LHCN-M2 (cell line): ENCODE data around the gene PPP1R3D. TPM values are rescaled to one million over a fixed set of nuclear protein-coding genes. Genes with fewer than 3 reads are reported as not detected.
"Not testable (repeated sequence)": the region's sequence is repeated elsewhere in the genome, so short reads cannot be mapped to it uniquely, and the experiment has no call there.

Experiments
- DNase-seq: peaks from one replicate; pipeline ENCODE4 v3.0.0-alpha.2; 2012; ENCODE audit warnings: low read depth
- polyA plus RNA-seq: library from polyadenylated mRNA; unstranded; fragments of >200 nt; gene quantifications from one replicate; pipeline ENCODE4 v1.2.1, GENCODE V29; 2012; ENCODE audit warnings: missing spikeins
- total RNA-seq: library from RNA; depleted of rRNA; stranded (reverse); fragments of >200 nt; gene quantifications from 2 replicates; pipeline ENCODE4 v1.2.3, GENCODE V29; 2014; rRNA removed

Gene PPP1R3D
- total RNA-seq, result 4.3 and 6.3 TPM in 2 replicates
- polyA plus RNA-seq, result 3.1 TPM

DNA sequence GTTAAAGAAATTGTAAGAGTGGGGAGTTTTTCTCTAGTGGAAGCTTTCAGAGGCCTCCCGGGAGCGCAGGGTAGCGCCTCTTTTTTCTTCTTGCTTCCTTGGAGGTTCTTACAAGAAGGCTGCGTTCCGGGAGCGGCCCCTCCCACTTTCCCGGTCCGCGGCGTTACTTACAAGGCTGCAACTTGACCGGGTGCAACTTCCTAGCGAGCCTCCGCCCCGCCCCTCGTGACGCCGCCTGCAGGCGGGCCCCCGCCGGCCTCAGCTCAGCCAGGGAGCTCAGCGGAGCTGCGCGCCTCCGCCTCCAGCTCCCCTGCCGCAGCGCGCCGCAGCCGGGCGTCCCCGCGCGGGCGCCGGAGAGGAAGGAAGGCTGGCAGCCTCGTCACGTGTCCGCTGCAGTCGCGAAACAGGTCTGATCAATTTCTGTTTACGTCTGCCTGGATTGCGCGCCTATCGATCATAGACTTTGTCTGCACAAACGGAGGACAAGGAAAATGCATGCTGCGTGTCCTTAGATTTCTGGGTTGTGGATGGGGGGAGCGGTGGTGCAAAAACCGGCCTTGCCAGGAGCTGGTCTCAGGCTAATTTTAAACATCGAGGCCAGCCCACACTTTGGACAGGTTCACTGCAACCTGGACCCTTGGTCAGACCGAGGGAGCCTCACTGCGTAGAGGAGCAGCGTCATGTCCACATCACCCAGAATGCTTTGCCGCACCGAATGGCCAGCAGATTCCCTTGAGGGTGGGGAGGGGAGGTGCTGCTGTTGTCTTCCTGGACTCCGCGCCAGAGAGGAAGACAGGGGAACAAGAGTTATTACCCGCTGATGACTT is at the start of gene PPP1R3D, which contains the start of gene FAM217B:
Gene PPP1R3D, minus strand, starts transcription at position 177 of the 827 bp plus-strand sequence. CDS start 374 bp downstream, outside the sequence.
Gene FAM217B, plus strand, starts transcription at position 261 of the 827 bp plus-strand sequence. CDS start 3,555 bp downstream, outside the sequence.
- DNase-seq, result peak; percentile 94

DNA sequence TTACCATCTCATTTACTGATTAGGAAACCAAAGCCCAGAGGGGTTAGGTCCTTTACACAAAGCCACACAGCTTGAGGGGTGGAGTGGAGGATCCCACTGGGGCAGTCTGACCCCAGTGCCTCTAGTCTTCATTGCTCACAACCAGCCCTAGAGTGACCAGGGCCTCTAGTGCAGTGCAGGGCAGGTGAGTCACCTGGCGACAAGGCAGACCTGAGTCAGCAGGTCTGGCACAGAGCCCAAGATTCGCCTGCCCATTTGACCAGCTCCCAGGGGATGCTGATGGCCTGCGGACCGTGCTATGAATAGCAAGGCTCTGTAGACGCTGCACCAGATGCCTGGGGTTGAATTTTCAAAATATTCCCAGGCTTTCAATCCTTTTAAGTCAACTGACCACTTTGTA is 48.0 kb upstream of the PPP1R3D start:
- DNase-seq, result peak; percentile 22

- no peak for DNase-seq
Observed at GRCh38 chr20:59987135-59987534, 47.0 kb upstream of the PPP1R3D start.

GRCh38 chr20:59985864-59986263 is 45.8 kb upstream of the PPP1R3D start:
- DNase-seq, result no peak

GRCh38 chr20:59985164-59985563 is 45.1 kb upstream of the PPP1R3D start:
- no peak for DNase-seq

DNA sequence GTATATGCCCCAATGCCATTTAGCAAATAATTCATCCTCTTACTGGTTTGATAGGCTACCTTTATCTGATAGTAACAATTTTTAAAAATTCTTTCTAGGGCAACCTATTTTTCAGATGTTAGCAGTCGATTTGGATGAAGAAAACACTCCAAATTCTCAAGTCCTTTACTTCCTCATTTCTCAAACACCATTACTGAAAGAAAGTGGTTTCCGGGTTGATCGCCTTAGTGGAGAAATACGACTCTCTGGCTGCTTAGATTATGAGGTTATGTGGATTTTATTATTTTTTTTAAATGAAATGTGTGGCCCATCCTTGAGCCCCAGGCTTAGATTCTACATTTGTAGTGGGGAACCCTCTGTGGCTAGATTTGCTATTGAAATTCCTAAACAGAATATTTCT is 44.4 kb upstream of the PPP1R3D start:
- DNase-seq, result no peak

- DNase-seq, result no peak
Observed at GRCh38 chr20:59983076-59983475, 43.0 kb upstream of the PPP1R3D start.

- no peak for DNase-seq
Observed at GRCh38 chr20:59977086-59977485, 37.0 kb upstream of the PPP1R3D start.

GRCh38 chr20:59976156-59976782 is 36.2 kb upstream of the PPP1R3D start:
- no peak for DNase-seq

DNA sequence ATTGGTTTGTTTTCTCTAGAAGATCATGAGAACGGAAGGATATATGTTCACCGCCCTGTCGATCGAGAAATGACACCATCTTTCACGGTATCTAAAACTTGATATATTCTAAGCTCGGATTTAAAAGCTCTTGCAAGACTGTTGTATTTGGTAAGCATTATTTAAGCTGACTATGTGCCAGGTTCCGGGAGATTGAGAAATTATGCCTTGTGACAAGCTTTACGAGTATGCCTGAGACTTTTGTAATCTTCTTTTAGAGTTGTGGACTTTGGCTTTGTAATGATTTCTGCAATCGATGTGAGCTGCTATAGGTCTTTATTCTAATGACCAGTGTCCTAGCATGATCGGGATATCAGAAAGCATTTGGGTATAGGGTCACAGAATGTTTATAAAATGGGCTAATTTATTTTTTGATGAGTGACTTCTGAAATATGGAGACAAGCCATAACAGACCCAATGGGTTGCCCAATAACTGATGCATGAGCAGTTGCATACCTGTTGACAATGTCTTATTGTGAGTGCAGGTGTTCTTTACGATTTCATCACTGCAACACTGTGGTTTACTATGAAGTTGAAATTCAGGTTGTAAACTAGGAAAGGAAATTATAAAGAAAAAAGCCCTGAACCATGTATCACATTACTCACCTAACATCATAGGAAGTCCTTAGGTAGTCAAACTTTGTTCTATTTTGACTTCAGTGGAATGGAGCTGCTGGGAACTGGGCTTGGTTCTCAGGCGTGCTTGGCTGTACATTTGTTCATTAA is 32.1 kb upstream of the PPP1R3D start:
- no peak for DNase-seq

- no peak for DNase-seq
Observed at GRCh38 chr20:59971428-59971827, 31.3 kb upstream of the PPP1R3D start.

GRCh38 chr20:59966428-59966827 is 26.3 kb upstream of the PPP1R3D start:
- DNase-seq, result no peak

DNA sequence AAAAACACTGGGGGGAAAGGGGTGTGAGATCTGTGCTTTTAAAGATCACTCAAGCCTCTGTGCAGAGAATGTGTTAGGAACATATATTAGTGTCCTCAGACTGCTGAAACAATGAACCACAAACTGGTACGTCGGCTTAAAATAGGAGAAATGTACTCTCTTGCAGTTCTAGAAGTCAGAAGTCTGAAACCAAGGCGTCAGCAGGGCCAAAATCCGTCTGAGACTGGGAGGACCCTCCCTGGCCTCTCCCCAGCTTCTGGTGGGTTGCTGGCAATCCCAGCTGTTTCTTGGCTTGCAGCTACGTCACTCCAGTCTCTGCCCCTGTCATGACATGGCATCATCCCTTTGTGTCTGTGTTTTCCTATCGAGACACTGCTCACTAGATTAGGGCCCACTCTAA is 22.1 kb upstream of the PPP1R3D start:
- DNase-seq, result no peak

DNA sequence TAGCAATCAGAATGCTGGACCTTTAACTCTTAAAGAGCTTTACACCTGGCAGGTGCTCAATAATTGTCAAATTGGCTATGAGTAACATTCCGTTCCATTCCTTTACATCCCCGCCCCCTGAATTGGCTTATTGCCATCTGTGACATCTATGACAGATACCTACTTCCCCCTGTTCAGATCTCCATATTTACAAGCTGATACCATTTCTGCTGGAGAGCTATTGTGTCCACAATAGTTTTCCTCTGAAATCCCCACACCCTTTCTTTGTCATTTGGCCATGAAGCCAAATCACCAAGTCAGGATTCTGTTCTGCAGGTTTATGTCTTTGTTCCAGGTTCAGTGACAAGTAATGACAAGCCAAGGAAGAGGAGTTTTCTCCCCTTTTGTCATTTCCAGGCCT is 21.3 kb upstream of the PPP1R3D start:
- no peak for DNase-seq

DNA sequence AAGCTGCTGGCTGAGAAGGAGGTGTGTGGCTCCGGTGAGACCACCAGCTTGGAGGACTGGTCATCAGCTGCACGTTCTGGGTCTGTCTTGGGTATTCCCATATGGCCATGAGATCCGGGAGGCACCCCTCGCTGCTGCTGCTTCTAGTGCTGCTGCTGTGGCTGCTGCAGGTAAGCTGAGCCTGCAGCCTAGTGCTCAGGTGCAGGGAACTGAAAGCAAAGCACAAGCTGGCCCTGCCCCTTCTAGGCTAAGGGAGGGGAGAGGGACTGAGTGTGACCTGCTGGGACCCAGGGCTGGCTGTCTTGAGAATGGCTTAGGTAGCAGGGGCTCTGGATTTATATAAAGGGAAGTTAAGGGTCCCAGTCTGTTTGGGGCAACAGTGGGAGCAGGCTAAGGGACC is 18.5 kb upstream of the PPP1R3D start:
- no peak for DNase-seq

DNA sequence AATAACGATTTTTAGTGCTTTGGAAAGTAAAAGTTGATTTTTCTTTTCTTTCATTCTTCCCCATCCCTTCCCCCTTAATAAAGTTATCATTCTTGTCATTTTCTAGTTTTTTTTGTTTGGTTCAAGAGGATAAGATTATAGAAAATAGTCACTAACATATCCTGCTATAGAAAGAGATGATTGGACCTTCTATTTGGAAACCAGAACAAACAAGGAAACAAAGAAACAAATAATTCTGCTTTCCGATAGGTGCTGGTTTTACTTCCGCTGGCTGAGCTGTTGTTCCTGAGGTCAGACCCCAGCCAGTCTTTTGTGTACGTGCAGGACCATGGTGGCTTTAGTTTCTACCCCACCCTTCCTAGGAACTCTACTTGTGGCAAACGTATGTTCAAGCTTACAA is 18.0 kb upstream of the PPP1R3D start, which contains the start of gene CDH26:
Gene CDH26, plus strand, starts transcription at position 301 of the 400 bp plus-strand sequence. CDS start 304 bp downstream, outside the sequence.
- DNase-seq, result no peak

DNA sequence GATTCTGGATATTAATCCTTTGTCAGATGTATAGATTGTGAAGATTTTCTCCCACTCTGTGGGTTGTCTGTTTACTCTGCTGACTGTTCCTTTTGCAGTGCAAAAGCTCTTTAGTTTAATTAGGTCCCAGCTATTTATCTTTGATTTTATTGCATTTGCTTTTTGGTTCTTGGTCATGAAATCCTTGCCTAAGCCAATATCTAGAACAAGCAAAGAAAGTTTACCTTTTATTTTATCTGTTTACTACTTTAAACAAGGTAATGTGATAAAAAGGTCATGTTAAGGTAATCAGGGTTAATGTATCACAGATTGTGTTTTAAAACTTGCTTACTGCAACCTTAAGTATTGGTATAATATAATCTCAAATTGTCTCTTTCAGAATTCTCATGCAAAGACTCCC is 17.5 kb upstream of the PPP1R3D start:
- not testable (repeated sequence) for DNase-seq

DNA sequence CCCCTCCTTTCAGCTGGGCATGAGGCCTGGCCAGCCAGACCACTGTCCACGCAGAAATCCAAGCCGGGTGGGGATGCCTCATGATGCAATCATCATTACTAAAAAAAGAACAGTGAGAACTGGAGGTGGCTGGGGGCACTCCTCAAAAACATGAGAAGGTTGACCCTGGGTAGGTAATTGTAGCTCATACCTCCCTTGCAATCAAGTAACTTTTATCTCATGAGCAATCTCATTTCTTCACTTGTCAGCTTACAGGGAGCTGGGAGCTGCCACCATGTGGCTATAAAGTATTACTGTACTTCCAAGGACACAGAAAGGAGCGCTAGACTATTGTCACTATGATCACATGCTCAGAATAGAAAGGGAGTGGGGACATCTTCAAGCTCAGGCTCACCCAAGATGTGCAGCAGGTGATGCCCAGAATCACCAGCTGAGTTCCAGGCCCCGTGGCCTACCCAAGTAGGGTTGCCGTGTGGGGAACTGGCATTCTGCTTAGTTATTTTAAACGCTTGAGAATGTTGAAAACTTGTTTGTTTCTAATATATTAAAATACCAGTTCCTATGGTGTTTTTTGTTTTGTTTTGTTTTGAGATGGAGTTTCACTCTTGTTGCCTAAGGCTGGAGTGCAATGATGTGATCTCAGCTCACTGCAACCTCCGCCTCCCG is 15.2 kb upstream of the PPP1R3D start:
- DNase-seq, result no peak

- no peak for DNase-seq
Observed at GRCh38 chr20:59954718-59955117, 14.6 kb upstream of the PPP1R3D start.

GRCh38 chr20:59949911-59950310 is 9.8 kb upstream of the PPP1R3D start:
- no peak for DNase-seq
